Measurements from ENCODE around the gene FADS6. TPM values are rescaled to one million over a fixed set of nuclear protein-coding genes. Genes with fewer than 3 reads are reported as not detected.

The FADS6 gene
- total and polyA plus RNA-seq, 2 experiments from 2014 or later = 0.42 to 0.73 TPM

DNA sequence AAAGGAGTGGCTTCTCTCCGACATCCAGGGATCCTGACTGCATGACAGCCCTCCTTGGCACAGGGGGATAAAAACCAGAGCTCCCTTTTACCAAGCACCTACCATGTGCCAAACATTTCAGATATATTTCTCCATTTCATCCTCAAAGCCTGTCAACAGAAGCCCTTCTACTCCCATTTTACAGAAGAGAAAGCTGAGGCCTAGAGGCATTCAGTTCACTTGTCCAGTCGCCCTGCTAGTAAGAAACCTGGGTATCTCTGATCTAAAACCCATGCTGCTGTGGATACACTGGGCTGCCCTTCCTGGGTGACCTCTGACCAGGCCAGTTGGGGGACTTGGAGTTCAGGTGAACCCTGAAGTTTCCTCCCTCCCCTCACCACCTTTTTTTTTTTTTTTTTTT, 14.8 kb downstream of the FADS6 start:
- peaks cover 12% of the 10 kb centered on the region; the same call in 1 of the 2 replicates for H3K4me1 ChIP-seq (ENCODE audit: insufficient read depth)
- H3K4me3 ChIP-seq = no peak overlapping the region
- no peak overlapping the region for H2AFZ ChIP-seq
- DNase-seq (ENCODE audit: low spot score) (no peak), ATAC-seq (no peak)
- TF ChIP-seq CREB1 (CRISPR knock-in tag; IDR thresholded peaks at IDR 0.05; ENCODE audit: low read depth) (no peak), EZH2 (IDR thresholded peaks at IDR 0.05; ENCODE audit: low read depth, unreplicated experiment) (no peak), EZH2phosphoT487 (IDR thresholded peaks at IDR 0.05; ENCODE audit: unreplicated experiment) (no peak), ZNF114 (CRISPR knock-in tag; IDR thresholded peaks at IDR 0.05) (no peak), STAT1 (IDR thresholded peaks at IDR 0.05; ENCODE audit: unreplicated experiment) (no peak), POLR2AphosphoS5 (IDR thresholded peaks at IDR 0.05; ENCODE audit: low read depth) (no peak), NANOG (IDR thresholded peaks at IDR 0.05; ENCODE audit: borderline replicate concordance) (no peak), JUNB (IDR thresholded peaks at IDR 0.05; ENCODE audit: unreplicated experiment) (no peak), ZNF331 (CRISPR knock-in tag; IDR thresholded peaks at IDR 0.05; ENCODE audit: low read depth) (no peak)
- TF ChIP-seq, protein P1, sequence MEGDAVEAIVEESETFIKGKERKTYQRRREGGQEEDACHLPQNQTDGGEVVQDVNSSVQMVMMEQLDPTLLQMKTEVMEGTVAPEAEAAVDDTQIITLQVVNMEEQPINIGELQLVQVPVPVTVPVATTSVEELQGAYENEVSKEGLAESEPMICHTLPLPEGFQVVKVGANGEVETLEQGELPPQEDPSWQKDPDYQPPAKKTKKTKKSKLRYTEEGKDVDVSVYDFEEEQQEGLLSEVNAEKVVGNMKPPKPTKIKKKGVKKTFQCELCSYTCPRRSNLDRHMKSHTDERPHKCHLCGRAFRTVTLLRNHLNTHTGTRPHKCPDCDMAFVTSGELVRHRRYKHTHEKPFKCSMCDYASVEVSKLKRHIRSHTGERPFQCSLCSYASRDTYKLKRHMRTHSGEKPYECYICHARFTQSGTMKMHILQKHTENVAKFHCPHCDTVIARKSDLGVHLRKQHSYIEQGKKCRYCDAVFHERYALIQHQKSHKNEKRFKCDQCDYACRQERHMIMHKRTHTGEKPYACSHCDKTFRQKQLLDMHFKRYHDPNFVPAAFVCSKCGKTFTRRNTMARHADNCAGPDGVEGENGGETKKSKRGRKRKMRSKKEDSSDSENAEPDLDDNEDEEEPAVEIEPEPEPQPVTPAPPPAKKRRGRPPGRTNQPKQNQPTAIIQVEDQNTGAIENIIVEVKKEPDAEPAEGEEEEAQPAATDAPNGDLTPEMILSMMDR (conservative IDR thresholded peaks at IDR 0.05; ENCODE audit: low read depth in 2 of 2) = no peak
- TF ChIP-seq, protein P2, sequence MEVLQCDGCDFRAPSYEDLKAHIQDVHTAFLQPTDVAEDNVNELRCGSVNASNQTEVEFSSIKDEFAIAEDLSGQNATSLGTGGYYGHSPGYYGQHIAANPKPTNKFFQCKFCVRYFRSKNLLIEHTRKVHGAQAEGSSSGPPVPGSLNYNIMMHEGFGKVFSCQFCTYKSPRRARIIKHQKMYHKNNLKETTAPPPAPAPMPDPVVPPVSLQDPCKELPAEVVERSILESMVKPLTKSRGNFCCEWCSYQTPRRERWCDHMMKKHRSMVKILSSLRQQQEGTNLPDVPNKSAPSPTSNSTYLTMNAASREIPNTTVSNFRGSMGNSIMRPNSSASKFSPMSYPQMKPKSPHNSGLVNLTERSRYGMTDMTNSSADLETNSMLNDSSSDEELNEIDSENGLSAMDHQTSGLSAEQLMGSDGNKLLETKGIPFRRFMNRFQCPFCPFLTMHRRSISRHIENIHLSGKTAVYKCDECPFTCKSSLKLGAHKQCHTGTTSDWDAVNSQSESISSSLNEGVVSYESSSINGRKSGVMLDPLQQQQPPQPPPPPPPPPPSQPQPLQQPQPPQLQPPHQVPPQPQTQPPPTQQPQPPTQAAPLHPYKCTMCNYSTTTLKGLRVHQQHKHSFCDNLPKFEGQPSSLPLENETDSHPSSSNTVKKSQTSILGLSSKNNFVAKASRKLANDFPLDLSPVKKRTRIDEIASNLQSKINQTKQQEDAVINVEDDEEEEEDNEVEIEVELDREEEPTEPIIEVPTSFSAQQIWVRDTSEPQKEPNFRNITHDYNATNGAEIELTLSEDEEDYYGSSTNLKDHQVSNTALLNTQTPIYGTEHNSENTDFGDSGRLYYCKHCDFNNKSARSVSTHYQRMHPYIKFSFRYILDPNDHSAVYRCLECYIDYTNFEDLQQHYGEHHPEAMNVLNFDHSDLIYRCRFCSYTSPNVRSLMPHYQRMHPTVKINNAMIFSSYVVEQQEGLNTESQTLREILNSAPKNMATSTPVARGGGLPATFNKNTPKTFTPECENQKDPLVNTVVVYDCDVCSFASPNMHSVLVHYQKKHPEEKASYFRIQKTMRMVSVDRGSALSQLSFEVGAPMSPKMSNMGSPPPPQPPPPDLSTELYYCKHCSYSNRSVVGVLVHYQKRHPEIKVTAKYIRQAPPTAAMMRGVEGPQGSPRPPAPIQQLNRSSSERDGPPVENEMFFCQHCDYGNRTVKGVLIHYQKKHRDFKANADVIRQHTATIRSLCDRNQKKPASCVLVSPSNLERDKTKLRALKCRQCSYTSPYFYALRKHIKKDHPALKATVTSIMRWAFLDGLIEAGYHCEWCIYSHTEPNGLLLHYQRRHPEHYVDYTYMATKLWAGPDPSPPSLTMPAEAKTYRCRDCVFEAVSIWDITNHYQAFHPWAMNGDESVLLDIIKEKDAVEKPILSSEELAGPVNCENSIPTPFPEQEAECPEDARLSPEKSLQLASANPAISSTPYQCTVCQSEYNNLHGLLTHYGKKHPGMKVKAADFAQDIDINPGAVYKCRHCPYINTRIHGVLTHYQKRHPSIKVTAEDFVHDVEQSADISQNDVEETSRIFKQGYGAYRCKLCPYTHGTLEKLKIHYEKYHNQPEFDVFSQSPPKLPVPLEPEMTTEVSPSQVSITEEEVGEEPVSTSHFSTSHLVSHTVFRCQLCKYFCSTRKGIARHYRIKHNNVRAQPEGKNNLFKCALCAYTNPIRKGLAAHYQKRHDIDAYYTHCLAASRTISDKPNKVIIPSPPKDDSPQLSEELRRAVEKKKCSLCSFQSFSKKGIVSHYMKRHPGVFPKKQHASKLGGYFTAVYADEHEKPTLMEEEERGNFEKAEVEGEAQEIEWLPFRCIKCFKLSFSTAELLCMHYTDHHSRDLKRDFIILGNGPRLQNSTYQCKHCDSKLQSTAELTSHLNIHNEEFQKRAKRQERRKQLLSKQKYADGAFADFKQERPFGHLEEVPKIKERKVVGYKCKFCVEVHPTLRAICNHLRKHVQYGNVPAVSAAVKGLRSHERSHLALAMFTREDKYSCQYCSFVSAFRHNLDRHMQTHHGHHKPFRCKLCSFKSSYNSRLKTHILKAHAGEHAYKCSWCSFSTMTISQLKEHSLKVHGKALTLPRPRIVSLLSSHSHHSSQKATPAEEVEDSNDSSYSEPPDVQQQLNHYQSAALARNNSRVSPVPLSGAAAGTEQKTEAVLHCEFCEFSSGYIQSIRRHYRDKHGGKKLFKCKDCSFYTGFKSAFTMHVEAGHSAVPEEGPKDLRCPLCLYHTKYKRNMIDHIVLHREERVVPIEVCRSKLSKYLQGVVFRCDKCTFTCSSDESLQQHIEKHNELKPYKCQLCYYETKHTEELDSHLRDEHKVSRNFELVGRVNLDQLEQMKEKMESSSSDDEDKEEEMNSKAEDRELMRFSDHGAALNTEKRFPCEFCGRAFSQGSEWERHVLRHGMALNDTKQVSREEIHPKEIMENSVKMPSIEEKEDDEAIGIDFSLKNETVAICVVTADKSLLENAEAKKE (CRISPR knock-in tag; IDR thresholded peaks at IDR 0.05) = no peak
- TF ChIP-seq, protein P3, sequence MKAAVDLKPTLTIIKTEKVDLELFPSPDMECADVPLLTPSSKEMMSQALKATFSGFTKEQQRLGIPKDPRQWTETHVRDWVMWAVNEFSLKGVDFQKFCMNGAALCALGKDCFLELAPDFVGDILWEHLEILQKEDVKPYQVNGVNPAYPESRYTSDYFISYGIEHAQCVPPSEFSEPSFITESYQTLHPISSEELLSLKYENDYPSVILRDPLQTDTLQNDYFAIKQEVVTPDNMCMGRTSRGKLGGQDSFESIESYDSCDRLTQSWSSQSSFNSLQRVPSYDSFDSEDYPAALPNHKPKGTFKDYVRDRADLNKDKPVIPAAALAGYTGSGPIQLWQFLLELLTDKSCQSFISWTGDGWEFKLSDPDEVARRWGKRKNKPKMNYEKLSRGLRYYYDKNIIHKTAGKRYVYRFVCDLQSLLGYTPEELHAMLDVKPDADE (IDR thresholded peaks at IDR 0.05) = no peak
- TF ChIP-seq, protein P4, sequence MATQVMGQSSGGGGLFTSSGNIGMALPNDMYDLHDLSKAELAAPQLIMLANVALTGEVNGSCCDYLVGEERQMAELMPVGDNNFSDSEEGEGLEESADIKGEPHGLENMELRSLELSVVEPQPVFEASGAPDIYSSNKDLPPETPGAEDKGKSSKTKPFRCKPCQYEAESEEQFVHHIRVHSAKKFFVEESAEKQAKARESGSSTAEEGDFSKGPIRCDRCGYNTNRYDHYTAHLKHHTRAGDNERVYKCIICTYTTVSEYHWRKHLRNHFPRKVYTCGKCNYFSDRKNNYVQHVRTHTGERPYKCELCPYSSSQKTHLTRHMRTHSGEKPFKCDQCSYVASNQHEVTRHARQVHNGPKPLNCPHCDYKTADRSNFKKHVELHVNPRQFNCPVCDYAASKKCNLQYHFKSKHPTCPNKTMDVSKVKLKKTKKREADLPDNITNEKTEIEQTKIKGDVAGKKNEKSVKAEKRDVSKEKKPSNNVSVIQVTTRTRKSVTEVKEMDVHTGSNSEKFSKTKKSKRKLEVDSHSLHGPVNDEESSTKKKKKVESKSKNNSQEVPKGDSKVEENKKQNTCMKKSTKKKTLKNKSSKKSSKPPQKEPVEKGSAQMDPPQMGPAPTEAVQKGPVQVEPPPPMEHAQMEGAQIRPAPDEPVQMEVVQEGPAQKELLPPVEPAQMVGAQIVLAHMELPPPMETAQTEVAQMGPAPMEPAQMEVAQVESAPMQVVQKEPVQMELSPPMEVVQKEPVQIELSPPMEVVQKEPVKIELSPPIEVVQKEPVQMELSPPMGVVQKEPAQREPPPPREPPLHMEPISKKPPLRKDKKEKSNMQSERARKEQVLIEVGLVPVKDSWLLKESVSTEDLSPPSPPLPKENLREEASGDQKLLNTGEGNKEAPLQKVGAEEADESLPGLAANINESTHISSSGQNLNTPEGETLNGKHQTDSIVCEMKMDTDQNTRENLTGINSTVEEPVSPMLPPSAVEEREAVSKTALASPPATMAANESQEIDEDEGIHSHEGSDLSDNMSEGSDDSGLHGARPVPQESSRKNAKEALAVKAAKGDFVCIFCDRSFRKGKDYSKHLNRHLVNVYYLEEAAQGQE (IDR thresholded peaks at IDR 0.05; ENCODE audit: unreplicated experiment) = no peak
- no peaks in the 10 kb centered on the region for H3F3A ChIP-seq (replicated peaks; ENCODE audit: low read depth)
- Mint-ChIP-seq H3K36me3 (ENCODE audit: low read depth) (no peaks in the 10 kb centered on the region), H3K27ac (no peak overlapping the region), H3K9me3 (no peaks in the 10 kb centered on the region), H3K4me1 (peaks cover 16% of the 10 kb centered on the region), H3K4me3 (no peak overlapping the region), H3K27me3 (ENCODE audit: insufficient read depth, low read depth, poor library complexity) (peaks cover 11% of the 10 kb centered on the region)
- no peak overlapping the region for H3K27ac ChIP-seq (ENCODE audit: low read depth)
- H3K36me3 ChIP-seq (ENCODE audit: insufficient read depth) = no peaks in the 10 kb centered on the region
- H3K4me2 ChIP-seq = no peak overlapping the region
- H3K79me2 ChIP-seq (replicated peaks; ENCODE audit: insufficient read depth) = no peaks in the 10 kb centered on the region
- H3K9me2 ChIP-seq (ENCODE audit: insufficient read depth) = no peaks in the 10 kb centered on the region
- no peaks in the 10 kb centered on the region for H3K27me3 ChIP-seq (ENCODE audit: insufficient read depth)
- H4K20me1 ChIP-seq (replicated peaks; ENCODE audit: insufficient read depth) = no peaks in the 10 kb centered on the region

Measured in GM23338 (cell line).